Panc1 (cell line): Measurements from ENCODE around the gene CCDC14. TPM values are rescaled to one million over a fixed set of nuclear protein-coding genes. Genes with fewer than 3 reads are reported as not detected.

ENCODE experiments used
- ATAC-seq: fragments of 200-7000 bp; cut with Tn5 transposase; 2 replicates; pipeline ENCODE4 v1.9.1; 2020; ENCODE audit warnings: mild to moderate bottlenecking, moderate library complexity
- BruUV-seq: library from RNA; stranded (reverse); fragments of 400-500 nt; replicated peaks from 2 replicates; lab custom pipeline; 2021; lab: Mats Ljungman, UMichigan
- CTCF ChIA-PET: fragments of 300-600 bp; sonication (Branson Sonifier 250); formaldehyde crosslinking; loops from one replicate; lab custom pipeline; 2022; ENCODE audit warnings: antibody characterized with exemption; lab: Charles Lee
- POLR2A ChIA-PET: fragments of 300-600 bp; sonication (Branson Sonifier 250); formaldehyde crosslinking; loops from one replicate; lab custom pipeline; 2022; ENCODE audit warnings: antibody characterized with exemption; lab: Charles Lee
- DNase-seq: peaks from one replicate; pipeline ENCODE4 v3.0.0-alpha.2; 2010; ENCODE audit warnings: low read depth, low spot score
- H3K27ac ChIP-seq: 2 replicates; pipeline ENCODE4 v1.5.1; 2011; ENCODE audit warnings: mild to moderate bottlenecking, low read length, inconsistent platforms
- H3K27me3 ChIP-seq: fragments of 200-500 bp; sonication (Bioruptor generic); 2 replicates; pipeline ENCODE4 v1.6.0; 2014; ENCODE audit warnings: low read length, inconsistent platforms; ENCODE audit not compliant: control insufficient read depth, insufficient read depth
- H3K36me3 ChIP-seq: fragments of 200-500 bp; sonication (Bioruptor generic); 2 replicates; pipeline ENCODE4 v1.5.1; 2014; ENCODE audit warnings: inconsistent platforms, mild to moderate bottlenecking, low read length, moderate library complexity; ENCODE audit not compliant: control insufficient read depth, insufficient read depth
- H3K4me1 ChIP-seq: 2 replicates; pipeline ENCODE4 v1.5.1; 2011; ENCODE audit warnings: inconsistent platforms, mild to moderate bottlenecking, low read length, moderate library complexity; ENCODE audit not compliant: control insufficient read depth, insufficient read depth
- H3K4me3 ChIP-seq, 2 experiments: 2 replicates each; pipeline ENCODE4 v1.5.1; 2011 to 2012; ENCODE audit warnings: low read depth in 2 of 2, low read length in 2 of 2, mild to moderate bottlenecking in 2 of 2, inconsistent platforms in 1 of 2, moderate library complexity in 1 of 2
- H3K9me3 ChIP-seq: fragments of 200-500 bp; sonication (Bioruptor generic); 2 replicates; pipeline ENCODE4 v1.5.1; 2014; ENCODE audit warnings: low read depth, mild to moderate bottlenecking, inconsistent platforms, low read length, moderate library complexity; ENCODE audit not compliant: control insufficient read depth, insufficient read depth
- POLR2AphosphoS5 ChIP-seq: IDR thresholded peaks from 2 replicates; pipeline ENCODE4 v1.6.1; 2012; ENCODE audit warnings: mild to moderate bottlenecking, low read depth, low read length, moderate library complexity
- SIN3A ChIP-seq: IDR thresholded peaks from 2 replicates; pipeline ENCODE4 v1.6.1; 2012; ENCODE audit warnings: low read depth, mild to moderate bottlenecking, low read length, moderate library complexity, borderline replicate concordance; ENCODE audit not compliant: insufficient read depth
- TCF7L2 ChIP-seq: IDR thresholded peaks from 2 replicates; pipeline ENCODE4 v1.6.1; 2011; ENCODE audit warnings: mild to moderate bottlenecking, low read depth, low read length, inconsistent platforms
- in situ Hi-C: cut with HindIII; loops from 2 replicates; pipeline ENCODE4 v1.10.0; 2016; ENCODE audit warnings: low sequenced_read_pairs, low pct_unique_long_range_greater_than_20kb
- intact Hi-C: fragments of 100-400 bp; cut with micrococcal nuclease; formaldehyde crosslinking; loops from one replicate; pipeline ENCODE4 v1.10.0; 2022; ENCODE audit not compliant: unreplicated experiment
- total RNA-seq: library from RNA; stranded (reverse); gene quantifications from one replicate; pipeline ENCODE4 v1.2.1, GENCODE V29; 2021; ENCODE audit not compliant: unreplicated experiment
- TF ChIP-seq, protein P1 (sequence below): fragments of 450-650 bp; IDR thresholded peaks from 2 replicates; pipeline ENCODE4 v1.5.1; 2017; ENCODE audit warnings: mild to moderate bottlenecking
- TF ChIP-seq, protein P2 (sequence below), 2 experiments: IDR thresholded peaks; 2 replicates each; pipeline ENCODE4 v1.6.1; 2011 to 2012; ENCODE audit warnings: low read depth in 2 of 2, control low read depth in 1 of 2, low read length in 1 of 2, mild to moderate bottlenecking in 1 of 2, moderate library complexity in 1 of 2; ENCODE audit not compliant: insufficient read depth in 1 of 2

The CCDC14 gene
- total RNA-seq, 1 experiment from 2014 or later: 57.7 TPM

DNA sequence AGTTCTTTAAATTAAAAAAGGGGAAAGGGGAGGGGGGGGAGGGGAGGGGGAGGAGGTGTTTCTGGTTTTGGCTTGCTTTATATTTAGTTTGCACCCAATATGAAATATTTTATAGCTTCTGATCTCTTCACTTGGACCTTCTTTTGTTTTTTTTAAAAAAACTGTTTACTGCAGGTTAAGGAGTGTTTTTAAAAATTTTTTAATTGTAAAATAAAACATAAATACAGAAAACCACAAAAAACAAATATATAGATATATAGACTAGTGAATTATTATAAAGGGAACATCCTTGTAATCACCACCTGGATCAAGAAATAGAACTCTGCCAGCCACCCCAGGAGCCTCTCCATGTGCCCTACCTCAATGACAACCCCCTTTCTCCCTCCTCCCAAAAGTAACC lies 76.0 kb downstream of the CCDC14 start:
- Histone ChIP-seq H3K4me1 (peaks cover 5% of the 10 kb centered on the region; the same call in 1 of the 2 replicates), H3K36me3 (no peaks in the 10 kb centered on the region), H3K27me3 (peaks cover 13% of the 10 kb centered on the region), H3K4me3 (peak overlapping the region; percentile 60 to 68; a peak in 3 of 4 replicates), H3K9me3 (no peaks in the 10 kb centered on the region), H3K27ac (no peak overlapping the region)
- POLR2A ChIA-PET: no interaction called here
- in situ Hi-C loops (no loop called here), intact Hi-C loops (no loop called here)
- CTCF ChIA-PET: no interaction called here
- ATAC-seq: no peak
- TF ChIP-seq, protein P1, sequence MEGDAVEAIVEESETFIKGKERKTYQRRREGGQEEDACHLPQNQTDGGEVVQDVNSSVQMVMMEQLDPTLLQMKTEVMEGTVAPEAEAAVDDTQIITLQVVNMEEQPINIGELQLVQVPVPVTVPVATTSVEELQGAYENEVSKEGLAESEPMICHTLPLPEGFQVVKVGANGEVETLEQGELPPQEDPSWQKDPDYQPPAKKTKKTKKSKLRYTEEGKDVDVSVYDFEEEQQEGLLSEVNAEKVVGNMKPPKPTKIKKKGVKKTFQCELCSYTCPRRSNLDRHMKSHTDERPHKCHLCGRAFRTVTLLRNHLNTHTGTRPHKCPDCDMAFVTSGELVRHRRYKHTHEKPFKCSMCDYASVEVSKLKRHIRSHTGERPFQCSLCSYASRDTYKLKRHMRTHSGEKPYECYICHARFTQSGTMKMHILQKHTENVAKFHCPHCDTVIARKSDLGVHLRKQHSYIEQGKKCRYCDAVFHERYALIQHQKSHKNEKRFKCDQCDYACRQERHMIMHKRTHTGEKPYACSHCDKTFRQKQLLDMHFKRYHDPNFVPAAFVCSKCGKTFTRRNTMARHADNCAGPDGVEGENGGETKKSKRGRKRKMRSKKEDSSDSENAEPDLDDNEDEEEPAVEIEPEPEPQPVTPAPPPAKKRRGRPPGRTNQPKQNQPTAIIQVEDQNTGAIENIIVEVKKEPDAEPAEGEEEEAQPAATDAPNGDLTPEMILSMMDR: no peak
- TF ChIP-seq TCF7L2: no peak
- no peak for DNase-seq
- no TSS peak for BruUV-seq

DNA sequence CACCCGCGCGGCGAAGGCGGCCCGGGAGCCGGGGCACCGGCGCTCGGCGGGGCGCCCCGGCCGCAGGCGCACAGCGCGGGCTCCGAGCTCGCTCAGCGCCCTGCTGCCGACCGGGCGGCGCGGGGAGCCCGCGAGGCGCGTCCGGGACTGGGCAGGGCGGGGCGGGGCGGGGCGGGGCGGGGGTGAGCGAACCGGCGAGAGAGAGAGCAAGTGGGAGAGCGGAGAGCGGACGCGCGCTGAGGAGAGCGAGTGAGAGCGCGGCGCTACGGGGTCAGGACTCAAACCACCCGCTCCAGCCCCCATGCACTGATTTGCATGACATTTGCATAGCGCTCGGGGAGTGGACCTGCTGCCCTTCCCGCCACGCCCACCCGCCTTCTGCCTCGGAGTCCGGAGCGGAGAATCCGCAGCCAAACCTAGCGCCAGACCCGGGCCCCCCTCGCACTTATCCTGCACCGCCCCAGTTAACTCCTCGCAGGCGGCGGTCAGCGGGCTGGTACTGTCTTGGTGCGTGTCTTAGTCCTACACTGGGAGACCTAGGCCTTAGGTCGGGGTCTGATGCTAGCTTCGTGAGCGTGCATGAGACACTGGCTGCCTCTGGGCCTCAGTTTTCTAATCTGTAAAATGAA lies 76.7 kb downstream of the CCDC14 start, which contains the start of gene MYLK:
Gene MYLK, minus strand, starts transcription at position 130 of the 629 bp plus-strand sequence. CDS start 90,491 bp downstream, outside the sequence.
- peaks cover 13% of the 10 kb centered on the region for H3K27me3 ChIP-seq
- ATAC-seq (peak; percentile 94), DNase-seq (no peak)
- BruUV-seq: no TSS peak
- intact Hi-C loops (no loop called here), in situ Hi-C loops (no loop called here)
- no peaks in the 10 kb centered on the region for H3K9me3 ChIP-seq
- H3K4me3 ChIP-seq: peak within 1 kb of the TSS; percentile 60 to 70
- no peak for TF ChIP-seq TCF7L2
- TF ChIP-seq, protein P2, sequence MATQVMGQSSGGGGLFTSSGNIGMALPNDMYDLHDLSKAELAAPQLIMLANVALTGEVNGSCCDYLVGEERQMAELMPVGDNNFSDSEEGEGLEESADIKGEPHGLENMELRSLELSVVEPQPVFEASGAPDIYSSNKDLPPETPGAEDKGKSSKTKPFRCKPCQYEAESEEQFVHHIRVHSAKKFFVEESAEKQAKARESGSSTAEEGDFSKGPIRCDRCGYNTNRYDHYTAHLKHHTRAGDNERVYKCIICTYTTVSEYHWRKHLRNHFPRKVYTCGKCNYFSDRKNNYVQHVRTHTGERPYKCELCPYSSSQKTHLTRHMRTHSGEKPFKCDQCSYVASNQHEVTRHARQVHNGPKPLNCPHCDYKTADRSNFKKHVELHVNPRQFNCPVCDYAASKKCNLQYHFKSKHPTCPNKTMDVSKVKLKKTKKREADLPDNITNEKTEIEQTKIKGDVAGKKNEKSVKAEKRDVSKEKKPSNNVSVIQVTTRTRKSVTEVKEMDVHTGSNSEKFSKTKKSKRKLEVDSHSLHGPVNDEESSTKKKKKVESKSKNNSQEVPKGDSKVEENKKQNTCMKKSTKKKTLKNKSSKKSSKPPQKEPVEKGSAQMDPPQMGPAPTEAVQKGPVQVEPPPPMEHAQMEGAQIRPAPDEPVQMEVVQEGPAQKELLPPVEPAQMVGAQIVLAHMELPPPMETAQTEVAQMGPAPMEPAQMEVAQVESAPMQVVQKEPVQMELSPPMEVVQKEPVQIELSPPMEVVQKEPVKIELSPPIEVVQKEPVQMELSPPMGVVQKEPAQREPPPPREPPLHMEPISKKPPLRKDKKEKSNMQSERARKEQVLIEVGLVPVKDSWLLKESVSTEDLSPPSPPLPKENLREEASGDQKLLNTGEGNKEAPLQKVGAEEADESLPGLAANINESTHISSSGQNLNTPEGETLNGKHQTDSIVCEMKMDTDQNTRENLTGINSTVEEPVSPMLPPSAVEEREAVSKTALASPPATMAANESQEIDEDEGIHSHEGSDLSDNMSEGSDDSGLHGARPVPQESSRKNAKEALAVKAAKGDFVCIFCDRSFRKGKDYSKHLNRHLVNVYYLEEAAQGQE (IDR thresholded peaks at IDR 0.05; ENCODE audit: insufficient read depth in 1 of 2, low read depth in 2 of 2, low read length in 1 of 2): no peak
- TF ChIP-seq POLR2AphosphoS5: no peak
- TF ChIP-seq, protein P1: no peak
- no peak for TF ChIP-seq SIN3A
- POLR2A ChIA-PET: interaction anchor here (0.6 kb wide), 1 partner anchor 67 kb away, joined by 3 read pairs; no protein-coding TSS in a partner anchor
- H3K36me3 ChIP-seq: no peaks in the 10 kb centered on the region
- CTCF ChIA-PET: no interaction called here
- peaks cover 5% of the 10 kb centered on the region; the same call in 1 of the 2 replicates for H3K4me1 ChIP-seq
- peak within 1 kb of the TSS; percentile 64 for H3K27ac ChIP-seq
